ENCODE data around the gene TMEM17.

TMEM17 gene

GRCh38 chr2:62482558-62483352 lies 23.2 kb downstream of the TMEM17 start:
- H3K27ac ChIP-seq, result no peak overlapping the region
- no peaks in the 10 kb centered on the region for H3K79me2 ChIP-seq
- no peaks in the 10 kb centered on the region for H3K27me3 ChIP-seq (ENCODE audit: control insufficient read depth, insufficient read depth, low read length)
- H3K4me3 ChIP-seq (ENCODE audit: low read depth, low read length), result no peak overlapping the region
- no peak for TF ChIP-seq CTCF (IDR thresholded peaks at IDR 0.05)
- H3K4me1 ChIP-seq, result peaks cover 3% of the 10 kb centered on the region
- H3K9me3 ChIP-seq (ENCODE audit: control insufficient read depth, low read length), result no peaks in the 10 kb centered on the region
- no peak overlapping the region for H3K4me2 ChIP-seq (ENCODE audit: low read length)
- no peak overlapping the region for H3K9ac ChIP-seq
- H2AFZ ChIP-seq, result no peak overlapping the region
- H3K36me3 ChIP-seq (ENCODE audit: control insufficient read depth, insufficient read depth, low read length), result no peaks in the 10 kb centered on the region

DNA sequence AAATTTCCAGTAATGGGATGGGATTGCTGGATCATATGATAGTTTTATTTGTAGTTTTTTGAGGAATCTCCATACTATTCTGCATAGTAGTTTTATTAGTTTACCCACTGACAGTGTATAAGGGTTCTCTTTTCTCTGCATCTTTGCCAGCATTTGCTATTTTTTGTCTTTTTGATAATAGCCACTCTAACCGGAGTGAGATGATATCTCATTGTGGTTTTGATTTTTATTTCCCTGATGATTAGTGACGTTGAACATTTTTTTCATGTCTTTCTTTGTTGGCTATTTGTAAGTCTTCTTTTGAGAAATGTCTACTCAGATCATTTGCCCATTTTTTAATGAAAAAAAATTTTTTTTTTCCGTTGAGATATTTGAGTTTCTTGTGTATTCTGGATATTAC lies 26.1 kb downstream of the TMEM17 start:
- Histone ChIP-seq H3K9me3 (ENCODE audit: control insufficient read depth, low read length) (no peaks in the 10 kb centered on the region), H3K79me2 (no peaks in the 10 kb centered on the region), H3K9ac (no peak overlapping the region), H3K36me3 (ENCODE audit: control insufficient read depth, insufficient read depth, low read length) (no peaks in the 10 kb centered on the region), H3K27me3 (ENCODE audit: control insufficient read depth, insufficient read depth, low read length) (no peaks in the 10 kb centered on the region), H3K4me2 (ENCODE audit: low read length) (no peak overlapping the region), H3K4me3 (ENCODE audit: low read depth, low read length) (no peak overlapping the region), H2AFZ (no peak overlapping the region), H3K27ac (no peak overlapping the region), H3K4me1 (no peaks in the 10 kb centered on the region)
- TF ChIP-seq CTCF (IDR thresholded peaks at IDR 0.05), result no peak

GRCh38 chr2:62478093-62478580 lies 27.9 kb downstream of the TMEM17 start:
- Histone ChIP-seq H3K27me3 (ENCODE audit: control insufficient read depth, insufficient read depth, low read length) (no peaks in the 10 kb centered on the region), H3K9me3 (ENCODE audit: control insufficient read depth, low read length) (no peaks in the 10 kb centered on the region), H3K27ac (peak overlapping the region; percentile 53), H3K79me2 (no peaks in the 10 kb centered on the region), H3K4me2 (ENCODE audit: low read length) (no peak overlapping the region), H2AFZ (no peak overlapping the region), H3K4me1 (no peaks in the 10 kb centered on the region), H3K36me3 (ENCODE audit: control insufficient read depth, insufficient read depth, low read length) (no peaks in the 10 kb centered on the region), H3K4me3 (ENCODE audit: low read depth, low read length) (no peak overlapping the region), H3K9ac (no peak overlapping the region)
- no peak for TF ChIP-seq CTCF (IDR thresholded peaks at IDR 0.05)

- H3K4me1 ChIP-seq, result no peaks in the 10 kb centered on the region
- no peak overlapping the region for H3K9ac ChIP-seq
- TF ChIP-seq CTCF (IDR thresholded peaks at IDR 0.05), result no peak
- peak overlapping the region; percentile 53 for H3K27ac ChIP-seq
- H3K36me3 ChIP-seq (ENCODE audit: control insufficient read depth, insufficient read depth, low read length), result no peaks in the 10 kb centered on the region
- no peak overlapping the region for H3K4me2 ChIP-seq (ENCODE audit: low read length)
- H3K79me2 ChIP-seq, result no peaks in the 10 kb centered on the region
- H2AFZ ChIP-seq, result no peak overlapping the region
- H3K9me3 ChIP-seq (ENCODE audit: control insufficient read depth, low read length), result no peaks in the 10 kb centered on the region
- no peak overlapping the region for H3K4me3 ChIP-seq (ENCODE audit: low read depth, low read length)
- no peaks in the 10 kb centered on the region for H3K27me3 ChIP-seq (ENCODE audit: control insufficient read depth, insufficient read depth, low read length)
These were observed 28.4 kb downstream of the TMEM17 start for GRCh38 chr2:62477573-62477972.

All from parathyroid adenoma (tissue), 2 donors.